ENCODE measurements around the gene KMO. TPM values are rescaled to one million over a fixed set of nuclear protein-coding genes. Genes with fewer than 3 reads are reported as not detected.

Gene KMO
- total and polyA plus RNA-seq, 2 donors from 2014 or later, result 2.3 to 35.5 TPM

DNA sequence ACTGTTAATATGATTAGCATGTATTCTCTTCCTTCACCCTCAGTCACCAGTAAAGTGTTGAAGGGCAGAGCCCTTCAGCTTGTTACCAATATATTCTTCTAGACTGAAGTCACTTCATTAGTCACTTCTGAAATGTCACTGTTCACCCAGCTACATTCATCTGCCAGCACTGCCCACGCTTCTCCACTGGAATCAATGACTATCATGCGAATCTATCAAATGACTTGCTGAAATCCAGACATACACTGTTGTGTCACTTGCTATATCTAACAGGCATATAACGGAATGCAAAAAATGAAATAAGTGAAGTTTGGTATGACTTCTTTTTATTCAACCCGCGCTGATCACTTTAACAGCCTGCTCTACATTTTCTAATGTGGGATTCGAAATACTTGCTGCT is 28.7 kb upstream of the KMO start:
- no peak for FAIRE-seq

DNA sequence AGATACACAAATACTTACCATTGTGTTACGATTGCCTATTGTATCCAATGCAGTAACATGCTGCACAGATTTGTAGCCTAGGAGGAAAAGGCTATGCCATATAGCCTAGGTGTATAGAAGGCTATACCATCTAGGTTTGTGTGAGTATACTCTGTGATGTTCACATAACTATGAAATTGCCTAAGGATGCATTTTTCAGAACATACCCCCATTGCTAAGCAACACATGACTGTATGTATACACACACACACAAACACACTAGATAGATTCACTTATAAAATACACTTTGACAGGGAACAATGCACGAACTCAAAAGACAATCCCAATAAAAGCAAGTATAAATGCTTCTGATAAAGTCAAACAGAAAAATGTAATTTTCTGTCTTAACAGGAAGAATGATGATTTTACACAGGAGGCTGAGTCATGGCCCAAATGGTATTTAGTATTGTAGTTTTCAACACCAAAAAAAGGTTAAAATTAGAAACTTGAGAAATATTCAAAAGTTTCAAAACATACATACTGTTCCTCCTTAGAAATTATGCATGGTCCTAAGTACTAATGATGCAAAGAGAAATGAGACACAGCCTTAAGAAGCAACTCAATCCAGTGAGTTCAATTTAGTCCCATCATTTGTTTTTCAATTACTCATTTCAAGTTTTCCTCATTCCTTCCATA is 24.9 kb upstream of the KMO start:
- Histone ChIP-seq H3K9me3 (ENCODE audit: control insufficient read depth in 2 of 3, insufficient read depth in 1 of 3, low read length in 3 of 3) (no peaks in the 10 kb centered on the region), H3K27ac (ENCODE audit: low read depth in 2 of 2, low read length in 2 of 2) (no peak overlapping the region), H3K4me1 (ENCODE audit: control insufficient read depth in 2 of 3, insufficient read depth in 2 of 3, low read depth in 1 of 3, low read length in 3 of 3) (no peaks in the 10 kb centered on the region), H3K4me3 (ENCODE audit: low read length in 3 of 3) (no peak overlapping the region), H3K27me3 (ENCODE audit: control insufficient read depth, insufficient read depth, low read length) (no peaks in the 10 kb centered on the region), H3K36me3 (ENCODE audit: control insufficient read depth in 2 of 3, insufficient read depth in 3 of 3, low read length in 3 of 3) (peaks cover 16 to 60% (median 51%) of the 10 kb centered on the region in 3 donors), H3K9ac (ENCODE audit: low read length in 3 of 3) (no peak overlapping the region)
- FAIRE-seq (no peak), DNase-seq (no peak)
- TF ChIP-seq, protein P1, sequence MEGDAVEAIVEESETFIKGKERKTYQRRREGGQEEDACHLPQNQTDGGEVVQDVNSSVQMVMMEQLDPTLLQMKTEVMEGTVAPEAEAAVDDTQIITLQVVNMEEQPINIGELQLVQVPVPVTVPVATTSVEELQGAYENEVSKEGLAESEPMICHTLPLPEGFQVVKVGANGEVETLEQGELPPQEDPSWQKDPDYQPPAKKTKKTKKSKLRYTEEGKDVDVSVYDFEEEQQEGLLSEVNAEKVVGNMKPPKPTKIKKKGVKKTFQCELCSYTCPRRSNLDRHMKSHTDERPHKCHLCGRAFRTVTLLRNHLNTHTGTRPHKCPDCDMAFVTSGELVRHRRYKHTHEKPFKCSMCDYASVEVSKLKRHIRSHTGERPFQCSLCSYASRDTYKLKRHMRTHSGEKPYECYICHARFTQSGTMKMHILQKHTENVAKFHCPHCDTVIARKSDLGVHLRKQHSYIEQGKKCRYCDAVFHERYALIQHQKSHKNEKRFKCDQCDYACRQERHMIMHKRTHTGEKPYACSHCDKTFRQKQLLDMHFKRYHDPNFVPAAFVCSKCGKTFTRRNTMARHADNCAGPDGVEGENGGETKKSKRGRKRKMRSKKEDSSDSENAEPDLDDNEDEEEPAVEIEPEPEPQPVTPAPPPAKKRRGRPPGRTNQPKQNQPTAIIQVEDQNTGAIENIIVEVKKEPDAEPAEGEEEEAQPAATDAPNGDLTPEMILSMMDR (IDR thresholded peaks at IDR 0.05; ENCODE audit: borderline replicate concordance, extremely low read depth, insufficient read depth), result no peak
- intact Hi-C loops (cut with DNase I), result no loop called here

More for the DNA sequence above, 28.7 kb upstream of the KMO start:
- intact Hi-C loops (cut with DNase I), result no loop called here
- Histone ChIP-seq H3K27ac (ENCODE audit: low read depth in 2 of 2, low read length in 2 of 2) (no peak overlapping the region), H3K27me3 (ENCODE audit: control insufficient read depth, insufficient read depth, low read length) (no peaks in the 10 kb centered on the region), H3K36me3 (ENCODE audit: control insufficient read depth in 2 of 3, insufficient read depth in 3 of 3, low read length in 3 of 3) (peaks cover 16 to 60% (median 37%) of the 10 kb centered on the region in 3 donors), H3K9ac (ENCODE audit: low read length in 3 of 3) (no peak overlapping the region), H3K4me1 (ENCODE audit: control insufficient read depth in 2 of 3, insufficient read depth in 2 of 3, low read depth in 1 of 3, low read length in 3 of 3) (no peaks in the 10 kb centered on the region), H3K4me3 (ENCODE audit: low read length in 3 of 3) (no peak overlapping the region), H3K9me3 (ENCODE audit: control insufficient read depth in 2 of 3, insufficient read depth in 1 of 3, low read length in 3 of 3) (no peaks in the 10 kb centered on the region)
- TF ChIP-seq, protein P1 (IDR thresholded peaks at IDR 0.05; ENCODE audit: borderline replicate concordance, extremely low read depth, insufficient read depth), result no peak
- DNase-seq, result no peak

DNA sequence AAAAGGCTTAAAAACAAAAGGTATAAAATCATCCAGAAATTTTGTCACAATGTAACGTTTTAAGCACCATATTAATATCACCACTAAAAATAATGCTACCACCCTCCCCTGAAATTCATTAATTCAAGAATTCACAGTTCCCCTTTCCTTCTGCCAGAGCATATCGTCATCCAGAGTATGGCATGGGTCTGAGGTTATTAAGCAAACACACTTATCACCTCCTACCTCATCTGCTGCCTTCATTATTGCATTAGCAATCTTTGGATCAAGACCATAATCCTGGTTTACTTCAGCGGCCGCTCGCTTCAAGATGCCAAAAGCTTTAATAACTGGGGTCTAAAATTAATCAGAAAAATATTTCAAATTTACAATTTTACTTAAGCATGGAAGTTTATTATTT is 18.8 kb upstream of the KMO start:
- no peak overlapping the region for H3K9ac ChIP-seq (ENCODE audit: low read length in 3 of 3)
- TF ChIP-seq, protein P1 (IDR thresholded peaks at IDR 0.05; ENCODE audit: borderline replicate concordance, extremely low read depth, insufficient read depth), result no peak
- H3K4me1 ChIP-seq (ENCODE audit: control insufficient read depth in 2 of 3, insufficient read depth in 2 of 3, low read depth in 1 of 3, low read length in 3 of 3), result peaks cover 0 to 2% (median 1%) of the 10 kb centered on the region in 3 donors
- H3K9me3 ChIP-seq (ENCODE audit: control insufficient read depth in 2 of 3, insufficient read depth in 1 of 3, low read length in 3 of 3), result no peaks in the 10 kb centered on the region
- DNase-seq (no peak), FAIRE-seq (no peak)
- H3K36me3 ChIP-seq (ENCODE audit: control insufficient read depth in 2 of 3, insufficient read depth in 3 of 3, low read length in 3 of 3), result peaks cover 0 to 25% (median 18%) of the 10 kb centered on the region in 3 donors
- H3K27ac ChIP-seq (ENCODE audit: low read depth in 2 of 2, low read length in 2 of 2), result no peak overlapping the region
- intact Hi-C loops (cut with DNase I), result no loop called here
- no peak overlapping the region for H3K4me3 ChIP-seq (ENCODE audit: low read length in 3 of 3)
- H3K27me3 ChIP-seq (ENCODE audit: control insufficient read depth, insufficient read depth, low read length), result no peaks in the 10 kb centered on the region

Measured in kidney (tissue), 14 donors.